Coronary artery (tissue), 2 donors: ENCODE measurements around the gene UBALD2.

Experiments used
- DNase-seq: peaks from one replicate; pipeline ENCODE4 v3.0.0-alpha.2; 2017; ENCODE audit warnings: low spot score
- H3K27ac ChIP-seq, 2 donors: fragments of 200-600 bp; sonication (generic); one replicate each; pipeline ENCODE4 v1.5.1; 2016 to 2019
- H3K4me3 ChIP-seq: fragments of 200-600 bp; sonication (generic); 2 replicates; pipeline ENCODE4 v1.5.1; 2016; ENCODE audit warnings: mild to moderate bottlenecking, moderate library complexity
- CTCF ChIP-seq: fragments of 200-600 bp; sonication (generic); IDR thresholded peaks from one replicate; pipeline ENCODE4 v1.5.1; 2019; ENCODE audit warnings: antibody characterized with exemption

UBALD2 gene

GRCh38 chr17:76307299-76307965, 42.3 kb downstream of the UBALD2 start:
- TF ChIP-seq CTCF, result no peak
- no peak overlapping the region for H3K27ac ChIP-seq
- no peak overlapping the region for H3K4me3 ChIP-seq
- DNase-seq, result no peak

GRCh38 chr17:76307966-76308338, 42.8 kb downstream of the UBALD2 start, which contains the start of gene QRICH2:
QRICH2 (minus strand) TSS chr17:76308276; CDS start chr17:76307998, 278 bp downstream.
- Histone ChIP-seq H3K4me3 (no peak within 1 kb of the TSS), H3K27ac (no peak within 1 kb of the TSS)
- DNase-seq, result no peak
- TF ChIP-seq CTCF, result no peak

GRCh38 chr17:76309461-76309860, 44.3 kb downstream of the UBALD2 start:
- H3K4me3 ChIP-seq, result no peak overlapping the region
- no peak overlapping the region for H3K27ac ChIP-seq
- DNase-seq, result no peak
- TF ChIP-seq CTCF, result no peak

- TF ChIP-seq CTCF, result no peak
- no peak overlapping the region for H3K27ac ChIP-seq
- DNase-seq, result no peak
Observed at GRCh38 chr17:76312735-76313134, 47.6 kb downstream of the UBALD2 start.

GRCh38 chr17:76314392-76315227, 49.5 kb downstream of the UBALD2 start:
- Histone ChIP-seq H3K27ac (no peak overlapping the region), H3K4me3 (no peak overlapping the region)
- TF ChIP-seq CTCF, result no peak
- no peak for DNase-seq

More at GRCh38 chr17:76312735-76313134, 47.6 kb downstream of the UBALD2 start:
- no peak overlapping the region for H3K4me3 ChIP-seq

GRCh38 chr17:76317535-76317934, 52.4 kb downstream of the UBALD2 start:
- H3K27ac ChIP-seq, result no peak overlapping the region
- no peak for TF ChIP-seq CTCF
- no peak for DNase-seq
- H3K4me3 ChIP-seq, result no peak overlapping the region
